A673 (cell line): ENCODE results near the gene BLID.

ENCODE experiments used
- CTCF ChIP-seq: fragments of 300-800, 200-600 bp; sonication (generic); conservative IDR thresholded peaks from 2 replicates; pipeline ENCODE4 v1.5.1; 2017; ENCODE audit warnings: low read depth, mild to moderate bottlenecking, antibody characterized with exemption, low read length, moderate library complexity, mixed read lengths
- EZH2 ChIP-seq: fragments of 200-600 bp; sonication (generic); IDR thresholded peaks from 2 replicates; pipeline ENCODE4 v1.6.1; 2017; ENCODE audit warnings: borderline replicate concordance, low read depth, mild to moderate bottlenecking, mixed read lengths, antibody characterized with exemption, low read length; ENCODE audit not compliant: poor library complexity, severe bottlenecking

GRCh38 chr11:122071709-122072202 is 44.3 kb downstream of the BLID start:
- TF ChIP-seq CTCF, result no peak
- TF ChIP-seq EZH2, result no peak
